GM12878 (cell line): ENCODE data around the gene SRXN1. TPM values are rescaled to one million over a fixed set of nuclear protein-coding genes. Genes with fewer than 3 reads are reported as not detected.

Experiments
- ATAC-seq: fragments of 200-7000 bp; cut with Tn5 transposase; 3 replicates; pipeline ENCODE4 v1.9.1; 2020; ENCODE audit warnings: mild to moderate bottlenecking, moderate library complexity
- BruUV-seq: library from RNA; stranded (reverse); fragments of 400-500 nt; replicated peaks from 2 replicates; lab custom pipeline; 2021; lab: Mats Ljungman, UMichigan
- CTCF ChIA-PET: fragments of 300-600 bp; sonication (Branson Sonifier 250); formaldehyde crosslinking; extraction: SDS; loops from one replicate; lab custom pipeline; 2021; ENCODE audit warnings: inconsistent platforms; lab: Yijun Ruan, JAX
- POLR2A ChIA-PET: fragments of 350-600 bp; formaldehyde crosslinking; extraction: SDS; loops from one replicate; lab custom pipeline; 2021; ENCODE audit warnings: inconsistent platforms; lab: Charles Lee
- RAD21 ChIA-PET: fragments of 300-600 bp; sonication (Branson Sonifier 250); formaldehyde crosslinking; loops from one replicate; lab custom pipeline; 2023; ENCODE audit warnings: antibody characterized with exemption; ENCODE audit not compliant: unreplicated experiment; lab: Charles Lee
- SMC1A ChIA-PET: fragments of 300-600 bp; sonication (Branson Sonifier 250); formaldehyde crosslinking; loops from one replicate; lab custom pipeline; 2023; ENCODE audit not compliant: unreplicated experiment, uncharacterized antibody; lab: Charles Lee
- DNase-seq: peaks from one replicate; pipeline ENCODE4 v3.0.0-alpha.2; 2011; ENCODE audit warnings: low read depth, low spot score
- FAIRE-seq: peaks from 3 replicates; lab custom pipeline; 2011; peaks lifted over from hg19 to GRCh38; lab: Jason Lieb, UNC
- H2AFZ ChIP-seq: 2 replicates; pipeline ENCODE4 v1.6.0; 2011; ENCODE audit warnings: low read depth, low read length, control low read depth; ENCODE audit not compliant: control insufficient read depth
- H3K27ac ChIP-seq: 2 replicates; pipeline ENCODE4 v1.5.1; 2011; ENCODE audit warnings: control low read depth; ENCODE audit not compliant: control insufficient read depth, insufficient read depth
- H3K27me3 ChIP-seq, 2 experiments: replicated peaks in 1 of 2; 2 replicates each; pipeline versions ENCODE4 v1.6.0 to v1.6.1; 2011; ENCODE audit warnings: low read length in 1 of 2; ENCODE audit not compliant: control insufficient read depth in 2 of 2, insufficient read depth in 2 of 2
- H3K36me3 ChIP-seq, 2 experiments: 2 replicates each; pipeline ENCODE4 v1.5.1; 2011; ENCODE audit warnings: low read length in 1 of 2; ENCODE audit not compliant: control insufficient read depth in 2 of 2, insufficient read depth in 2 of 2
- H3K4me1 ChIP-seq: 2 replicates; pipeline ENCODE4 v1.6.1; 2011; ENCODE audit warnings: mild to moderate bottlenecking, low read length, moderate library complexity, mixed read lengths; ENCODE audit not compliant: control insufficient read depth, insufficient read depth
- H3K4me2 ChIP-seq: 2 replicates; pipeline ENCODE4 v1.6.0; 2011; ENCODE audit warnings: control low read depth; ENCODE audit not compliant: control insufficient read depth, insufficient read depth
- H3K4me3 ChIP-seq: fragments of 200-600 bp; sonication (generic); 2 replicates; pipeline ENCODE4 v1.5.1; 2016
- H3K79me2 ChIP-seq: 2 replicates; pipeline ENCODE4 v1.6.0; 2011; ENCODE audit warnings: low read length; ENCODE audit not compliant: control insufficient read depth, insufficient read depth
- H3K9ac ChIP-seq: 2 replicates; pipeline ENCODE4 v1.8.0; 2011; ENCODE audit warnings: low read length, control low read depth, mixed read lengths; ENCODE audit not compliant: control insufficient read depth, insufficient read depth
- H3K9me3 ChIP-seq: replicated peaks from 3 replicates; pipeline ENCODE4 v1.5.1; 2011; ENCODE audit warnings: mild to moderate bottlenecking, low read length; ENCODE audit not compliant: control insufficient read depth, insufficient read depth
- H4K20me1 ChIP-seq: 2 replicates; pipeline ENCODE4 v1.6.0; 2011; ENCODE audit not compliant: control insufficient read depth, insufficient read depth
- ATF3 ChIP-seq: IDR thresholded peaks from 2 replicates; pipeline ENCODE4 v1.6.1; 2011; ENCODE audit warnings: low read depth, mild to moderate bottlenecking, low read length, moderate library complexity, borderline replicate concordance; ENCODE audit errors: extremely low read depth
- BHLHE40 ChIP-seq, 2 experiments: fragments of 450-650 bp in 1 of 2; IDR thresholded peaks; 2 replicates each; pipeline ENCODE4 v1.6.1; 2011 to 2017; ENCODE audit warnings: low read depth in 2 of 2, borderline replicate concordance in 1 of 2, improper control_type of control experiment in 1 of 2, low read length in 1 of 2, mild to moderate bottlenecking in 1 of 2
- DPF2 ChIP-seq: fragments of 450-650 bp; IDR thresholded peaks from 2 replicates; pipeline ENCODE4 v1.6.1; 2017; ENCODE audit warnings: mild to moderate bottlenecking
- E4F1 ChIP-seq: fragments of 450-650 bp; IDR thresholded peaks from 2 replicates; pipeline ENCODE4 v1.6.1; 2018; ENCODE audit warnings: borderline replicate concordance, mild to moderate bottlenecking; ENCODE audit not compliant: partially characterized antibody
- ETV6 ChIP-seq, 2 experiments: fragments of 450-650 bp in 1 of 2; IDR thresholded peaks in 1 of 2; conservative IDR thresholded peaks in 1 of 2; 2 replicates each; pipeline ENCODE4 v1.6.1; 2014; ENCODE audit warnings: antibody characterized with exemption in 1 of 2, borderline replicate concordance in 1 of 2, low read depth in 1 of 2, mild to moderate bottlenecking in 1 of 2, moderate library complexity in 1 of 2
- IKZF1 ChIP-seq: fragments of 450-650 bp; conservative IDR thresholded peaks from 2 replicates; pipeline ENCODE4 v1.6.1; 2017; ENCODE audit warnings: antibody characterized with exemption, mild to moderate bottlenecking
- IKZF2 ChIP-seq, 2 experiments: fragments of 450-650 bp; IDR thresholded peaks; 2 replicates each; pipeline ENCODE4 v1.6.1; 2017; ENCODE audit warnings: mild to moderate bottlenecking in 2 of 2, moderate library complexity in 2 of 2
- NR2C1 ChIP-seq: fragments of 450-650 bp; IDR thresholded peaks from 2 replicates; pipeline ENCODE4 v1.6.1; 2017; ENCODE audit warnings: antibody characterized with exemption, mild to moderate bottlenecking, moderate library complexity
- RFX5 ChIP-seq: IDR thresholded peaks from 2 replicates; pipeline ENCODE4 v1.6.1; 2011; ENCODE audit warnings: low read depth, low read length, improper control_type of control experiment
- SREBF2 ChIP-seq: IDR thresholded peaks from 2 replicates; pipeline ENCODE4 v1.6.1; 2012; ENCODE audit warnings: mild to moderate bottlenecking, low read length
- USF1 ChIP-seq: IDR thresholded peaks from 2 replicates; pipeline ENCODE4 v1.6.1; 2011; ENCODE audit warnings: borderline replicate concordance, low read depth, mild to moderate bottlenecking, moderate library complexity, mixed read lengths, low read length; ENCODE audit not compliant: insufficient read depth; ENCODE audit errors: extremely low read length
- WGBS: methylation state at CpG from one replicate; pipeline ENCODE4 v1.1.6; 2016; ENCODE audit warnings: low lambda C conversion rate; ENCODE audit not compliant: insufficient replicate concordance, insufficient coverage; ENCODE audit errors: missing lambda C conversion rate; 5-methylcytosine and 5-hydroxymethylcytosine counted together
- in situ Hi-C: fragments of 300-500 bp; cut with MboI; formaldehyde crosslinking; loops from 9 replicates; pipeline ENCODE4 v1.14.3; 2018; ENCODE audit warnings: mixed read lengths
- intact Hi-C: fragments of 100-400 bp; cut with micrococcal nuclease; formaldehyde crosslinking; loops from one replicate; pipeline ENCODE4 v1.14.2; 2022; ENCODE audit not compliant: unreplicated experiment
- polyA plus RNA-seq, 11 experiments: library from polyadenylated mRNA; depleted of rRNA in 4 of 11; unstranded in 6 of 11; stranded (reverse) in 5 of 11; fragments of >200 nt; fragmentation: Nextera tagmentation in 4 of 11; fragmentation: Illumina TruSeq in 1 of 11; extraction: Ambion mirVana in 4 of 11; extraction: Trizol in 1 of 11; gene quantifications; 1 replicate in 1 of 11; 2 replicates in 10 of 11; pipeline versions ENCODE4 v1.2.1 to v1.2.3, GENCODE V29; 2011 to 2016; ENCODE audit warnings: inconsistent platforms in 2 of 11, missing spikeins in 2 of 11, low read depth in 1 of 11
- total RNA-seq, 4 experiments: library from RNA; depleted of rRNA in 3 of 4; stranded (reverse); fragments of >200 nt in 3 of 4; fragmentation: Illumina TruSeq in 1 of 4; extraction: Trizol in 1 of 4; gene quantifications; 2 replicates each; pipeline versions ENCODE4 v1.2.1 to v1.2.3, GENCODE V29; 2013 to 2021

SRXN1 gene
- total and polyA plus RNA-seq, 10 of the 15 experiments (the other 5 are each of a cell fraction or from before 2014, with no cell fraction given): 4.1 to 20.5 (median 15.6) TPM

- no peaks in the 10 kb centered on the region for H3K9me3 ChIP-seq
- ATAC-seq: no peak
- no peak overlapping the region for H3K4me3 ChIP-seq
- ChIA-PET RAD21 (interaction anchor here (0.6 kb wide), 1 partner anchor 138 kb away, joined by 3 read pairs; no protein-coding TSS in a partner anchor), CTCF (interaction anchor here (1.1 kb wide), 2 partner anchors 37 to 45 kb away, joined by 3 to 4 read pairs; no protein-coding TSS in a partner anchor), SMC1A (interaction anchor here (1.0 kb wide), 1 partner anchor 45 kb away, joined by 3 read pairs; no protein-coding TSS in a partner anchor), POLR2A (no interaction called here)
- TF ChIP-seq ATF3: no peak
- TF ChIP-seq IKZF2 (IDR thresholded peaks at IDR 0.05): no peak
- no peak for TF ChIP-seq NR2C1
- H3K27ac ChIP-seq: no peak overlapping the region
- H3K4me2 ChIP-seq: no peak overlapping the region
- no peaks in the 10 kb centered on the region for H4K20me1 ChIP-seq
- WGBS: 38% methylated on average over 2 of the region's 2 CpGs
- in situ Hi-C loops: no loop called here
- no peaks in the 10 kb centered on the region for H3K36me3 ChIP-seq
- FAIRE-seq: no peak
- no peaks in the 10 kb centered on the region for H3K79me2 ChIP-seq
- intact Hi-C loops: no loop called here
- H3K4me1 ChIP-seq: no peaks in the 10 kb centered on the region
- BruUV-seq: no TSS peak
- no peak overlapping the region for H2AFZ ChIP-seq
- H3K27me3 ChIP-seq: peaks cover 0 to 2% of the 10 kb centered on the region in 2 experiments; a peak in 2 of 4 replicates
- no peak for DNase-seq
- no peak overlapping the region for H3K9ac ChIP-seq
Observed at GRCh38 chr20:600141-600540, 52.9 kb downstream of the SRXN1 start.

GRCh38 chr20:598133-598850, 54.7 kb downstream of the SRXN1 start:
- H3K27ac ChIP-seq: no peak overlapping the region
- H3K9me3 ChIP-seq: no peaks in the 10 kb centered on the region
- H2AFZ ChIP-seq: no peak overlapping the region
- BruUV-seq: no TSS peak
- 52% methylated on average over 13 of the region's 13 CpGs for WGBS
- H3K4me2 ChIP-seq: no peak overlapping the region
- in situ Hi-C loops (no loop called here), intact Hi-C loops (no loop called here)
- ATAC-seq (no peak), DNase-seq (no peak), FAIRE-seq (no peak)
- ChIA-PET CTCF (no interaction called here), POLR2A (no interaction called here), RAD21 (no interaction called here), SMC1A (no interaction called here)
- no peaks in the 10 kb centered on the region for H3K79me2 ChIP-seq
- H3K27me3 ChIP-seq: peaks cover 0 to 2% of the 10 kb centered on the region in 2 experiments; a peak in 2 of 4 replicates
- no peaks in the 10 kb centered on the region for H3K4me1 ChIP-seq
- H4K20me1 ChIP-seq: no peaks in the 10 kb centered on the region
- no peak overlapping the region for H3K9ac ChIP-seq
- H3K4me3 ChIP-seq: no peak overlapping the region
- no peaks in the 10 kb centered on the region for H3K36me3 ChIP-seq
- TF ChIP-seq ETV6 (conservative IDR thresholded peaks at IDR 0.05 in 1 of 2, IDR thresholded peaks at IDR 0.05 in 1 of 2; ENCODE audit: borderline replicate concordance in 1 of 2, low read depth in 1 of 2): no peak
- TF ChIP-seq USF1: no peak
- TF ChIP-seq E4F1: no peak
- TF ChIP-seq RFX5: no peak
- no peak for TF ChIP-seq BHLHE40 (IDR thresholded peaks at IDR 0.05; ENCODE audit: borderline replicate concordance in 1 of 2, low read depth in 2 of 2, low read length in 1 of 2)
- no peak for TF ChIP-seq IKZF1
- TF ChIP-seq DPF2: no peak
- no peak for TF ChIP-seq SREBF2
